Fibroblast of the aortic adventitia (primary cell): Measurements from ENCODE around the gene SBK1. TPM values are rescaled to one million over a fixed set of nuclear protein-coding genes. Genes with fewer than 3 reads are reported as not detected.

Experiments used
- DNase-seq: peaks from one replicate; pipeline ENCODE4 v3.0.0-alpha.2; 2010; ENCODE audit warnings: low read depth
- H3K4me3 ChIP-seq: 2 replicates; pipeline ENCODE4 v1.5.1; 2011; ENCODE audit warnings: low read depth, mild to moderate bottlenecking, control low read depth, low read length, moderate library complexity
- CTCF ChIP-seq: IDR thresholded peaks from 2 replicates; pipeline ENCODE4 v1.5.1; 2011; ENCODE audit warnings: mild to moderate bottlenecking, low read length, control low read depth, inconsistent platforms; ENCODE audit not compliant: insufficient read depth
- total RNA-seq: library from RNA; depleted of rRNA; stranded (reverse); fragments of >200 nt; gene quantifications from 2 replicates; pipeline ENCODE4 v1.2.3, GENCODE V29; 2012; ENCODE audit warnings: low replicate concordance

SBK1 gene
- total RNA-seq, 1 donor: under 0.01 TPM

DNA sequence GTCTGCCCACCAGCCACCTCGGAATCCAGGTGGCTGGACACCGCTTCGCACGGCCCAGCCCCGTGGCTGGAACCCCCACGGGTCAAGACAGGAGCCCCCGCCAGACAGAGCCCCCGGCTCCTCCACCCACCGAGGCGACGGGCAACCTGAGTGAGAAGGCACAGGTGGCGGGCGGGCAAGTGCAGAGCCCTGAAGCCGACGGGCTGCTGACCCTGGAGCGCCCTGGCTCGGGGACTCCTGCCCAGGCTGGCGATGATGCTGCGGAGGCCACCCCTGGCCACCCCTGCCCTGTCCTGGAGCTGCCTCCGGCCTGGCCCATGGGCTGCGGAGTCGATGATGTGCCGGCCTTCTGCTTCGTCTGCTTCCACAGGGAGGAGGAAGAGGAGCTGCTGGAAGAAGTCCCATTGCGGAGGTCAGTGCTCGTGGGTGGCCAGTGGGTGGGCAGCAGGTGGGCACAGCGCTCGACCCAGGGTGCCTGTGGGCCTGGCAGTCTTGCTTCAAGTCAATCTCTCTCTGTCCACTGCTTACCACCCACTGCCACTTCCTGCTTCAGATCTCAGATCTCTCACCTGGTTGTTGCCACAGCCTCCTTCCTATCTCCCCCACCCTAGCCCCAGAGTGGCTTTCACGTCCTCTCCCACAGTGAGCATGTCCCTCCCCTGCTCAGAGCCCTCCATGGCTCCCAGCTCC lies 33.1 kb upstream of the SBK1 start:
- no peak overlapping the region for H3K4me3 ChIP-seq
- TF ChIP-seq CTCF: no peak
- DNase-seq: no peak

DNA sequence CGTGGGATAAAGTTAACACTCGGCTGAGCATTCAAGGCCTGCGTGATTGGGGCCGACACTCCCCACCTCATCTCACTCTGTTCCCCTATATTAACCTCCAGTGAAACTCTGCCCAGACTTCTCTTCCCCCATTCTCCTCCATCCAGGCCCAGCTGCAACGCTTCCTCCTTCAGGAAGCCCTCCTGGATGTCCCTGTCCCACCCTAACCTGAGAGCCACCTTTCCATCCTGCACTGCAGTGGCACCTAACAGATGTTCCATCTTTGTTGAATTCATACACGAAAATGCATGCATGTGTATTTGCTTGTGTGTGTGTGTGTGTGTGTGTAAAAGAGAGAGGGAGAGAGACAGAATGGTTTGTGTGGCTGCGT lies 32.6 kb upstream of the SBK1 start:
- TF ChIP-seq CTCF: no peak
- no peak for DNase-seq
- H3K4me3 ChIP-seq: no peak overlapping the region

GRCh38 chr16:28260193-28260592 lies 32.1 kb upstream of the SBK1 start:
- peak; percentile 9 for DNase-seq
- TF ChIP-seq CTCF: no peak
- H3K4me3 ChIP-seq: no peak overlapping the region

DNA sequence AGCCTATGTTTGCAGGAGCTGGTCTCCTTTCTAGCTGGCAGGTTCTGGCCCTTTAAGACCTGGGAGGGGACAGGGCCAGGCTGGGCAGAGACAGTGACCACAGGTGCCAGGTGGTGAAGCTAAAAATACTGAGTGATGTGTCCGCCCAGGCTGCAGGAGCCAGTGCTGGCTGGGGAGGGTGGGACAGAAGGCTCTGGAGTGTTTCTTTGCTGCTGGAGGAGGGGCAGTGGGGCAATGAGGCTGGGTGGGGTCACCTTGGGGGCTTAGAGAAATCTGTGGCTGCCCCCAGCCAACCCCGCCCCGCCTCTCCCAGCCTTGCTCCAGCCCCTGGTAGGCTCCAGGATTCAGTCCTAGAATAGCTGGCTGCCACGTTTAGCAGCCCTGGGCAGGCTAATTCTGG lies 30.4 kb upstream of the SBK1 start:
- no peak overlapping the region for H3K4me3 ChIP-seq
- DNase-seq: no peak
- no peak for TF ChIP-seq CTCF

GRCh38 chr16:28263305-28263704 lies 29.0 kb upstream of the SBK1 start:
- no peak overlapping the region for H3K4me3 ChIP-seq
- no peak for DNase-seq
- no peak for TF ChIP-seq CTCF

- H3K4me3 ChIP-seq: no peak overlapping the region
- no peak for TF ChIP-seq CTCF
- DNase-seq: no peak
These were observed 27.7 kb upstream of the SBK1 start for GRCh38 chr16:28264656-28265055.

- no peak for TF ChIP-seq CTCF
- H3K4me3 ChIP-seq: no peak overlapping the region
- no peak for DNase-seq
These were observed 26.5 kb upstream of the SBK1 start for GRCh38 chr16:28265822-28266221.
